Right cardiac atrium (tissue), 5 donors: ENCODE results near the gene CHRM5. TPM values are rescaled to one million over a fixed set of nuclear protein-coding genes. Genes with fewer than 3 reads are reported as not detected.
"Not testable (repeated sequence)": the region's sequence is repeated elsewhere in the genome, so short reads cannot be mapped to it uniquely, and the experiment has no call there.

ENCODE experiments used
- ATAC-seq, 2 donors: fragments of 200-7000 bp; cut with Tn5 transposase; one replicate each; pipeline versions ENCODE4 v1.8.0 to v1.9.1; 2020; ENCODE audit warnings: moderate library complexity in 2 of 2, mild to moderate bottlenecking in 1 of 2
- DNase-seq, 3 donors: peaks; one replicate each; pipeline ENCODE4 v3.0.0-alpha.2; 2020
- H3K27ac ChIP-seq: one replicate; pipeline ENCODE4 v1.5.1; 2013; ENCODE audit warnings: mild to moderate bottlenecking, low read length, control low read depth, moderate library complexity
- H3K27me3 ChIP-seq: one replicate; pipeline ENCODE4 v1.6.1; 2013; ENCODE audit not compliant: control insufficient read depth, insufficient read depth
- H3K4me1 ChIP-seq: one replicate; pipeline ENCODE4 v1.6.1; 2013; ENCODE audit warnings: low read length; ENCODE audit not compliant: control insufficient read depth, insufficient read depth
- H3K4me3 ChIP-seq: one replicate; pipeline ENCODE4 v1.5.1; 2013; ENCODE audit warnings: low read length, control low read depth
- H3K9me3 ChIP-seq: one replicate; pipeline ENCODE4 v1.6.1; 2013; ENCODE audit warnings: low read length; ENCODE audit not compliant: control insufficient read depth
- WGBS: extraction: QIAGEN DNeasy Blood & Tissue Kit; methylation state at CpG from one replicate; pipeline ENCODE4 v1.1.7; 2013; 5-methylcytosine and 5-hydroxymethylcytosine counted together
- intact Hi-C, 4 donors: fragments of 100-400 bp; cut with DNase I; formaldehyde crosslinking; loops; one replicate each; pipeline versions ENCODE4 v1.11.0 to v1.14.0; 2022 to 2023
- polyA plus RNA-seq: library from polyadenylated mRNA; stranded (reverse); fragments of 200-250 nt; gene quantifications from one replicate; pipeline ENCODE4 v1.2.3, GENCODE V29; 2013
- total RNA-seq, 4 donors: library from RNA; stranded (reverse); fragmentation: NEBNext Ultra II Directional; extraction: Animal tissue kit (Norgen Biotek cat#: 25700); gene quantifications; one replicate each; pipeline ENCODE4 v1.2.1, GENCODE V29; 2021
- donor health status: healthy with polysubstance abuse.
- donor health status: DM: no; HTN: yes; CAD: no.
- donor health status: DM: no; HTN: no; CAD: no.
- donor health status: DM: no; HTN: yes; CAD: no; lungs with severe emphysema.
- donor health status: DM: yes; HTN: yes; CAD: no.

The CHRM5 gene
- total and polyA plus RNA-seq, 5 donors: not detected

DNA sequence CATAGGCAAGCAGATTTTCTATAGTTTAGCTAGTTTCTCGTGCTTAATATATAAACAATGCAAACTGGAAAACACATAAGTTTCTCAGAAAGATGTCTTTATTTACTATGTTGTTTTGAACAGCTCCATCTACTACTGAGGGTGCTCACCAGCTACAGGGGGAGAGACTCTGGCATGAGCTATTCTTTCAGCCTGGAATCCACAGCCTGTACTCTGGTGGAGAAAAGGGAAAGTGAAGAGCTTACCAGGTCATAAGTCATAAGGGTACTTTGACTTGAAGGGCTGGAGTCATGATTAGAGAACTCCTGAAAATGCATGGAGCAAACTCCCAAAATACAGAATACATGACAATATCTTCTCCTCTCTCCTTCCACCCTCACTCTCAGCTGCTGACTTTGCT, 75.1 kb downstream of the CHRM5 start:
- WGBS: 81% methylated on average over 1 of the region's 1 CpG
- intact Hi-C loops: no loop called here
- H3K27ac ChIP-seq: no peak overlapping the region
- H3K4me1 ChIP-seq: peaks cover 2% of the 10 kb centered on the region
- no peak overlapping the region for H3K4me3 ChIP-seq
- DNase-seq: no peak
- H3K27me3 ChIP-seq: no peaks in the 10 kb centered on the region
- no peaks in the 10 kb centered on the region for H3K9me3 ChIP-seq
- no peak for ATAC-seq

DNA sequence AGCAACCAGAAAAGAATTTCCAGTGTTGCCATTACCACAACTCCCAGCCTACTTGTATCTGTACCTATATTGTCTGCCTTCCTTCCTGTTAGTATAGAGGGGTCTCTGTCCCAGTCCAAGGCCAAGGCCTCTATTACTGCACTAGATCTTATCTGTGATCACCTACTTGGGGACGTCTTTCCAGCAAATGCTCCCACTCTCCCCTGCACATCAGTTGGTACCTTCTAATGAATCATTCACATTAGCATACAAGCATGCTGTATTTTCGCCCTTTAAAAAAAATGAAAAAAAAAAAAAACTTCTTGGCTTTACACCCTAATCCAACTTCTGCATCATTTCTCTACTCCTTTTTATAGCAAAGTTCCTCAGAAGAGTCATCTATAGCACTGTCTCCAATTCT, 75.5 kb downstream of the CHRM5 start:
- Histone ChIP-seq H3K4me1 (peaks cover 2% of the 10 kb centered on the region), H3K27me3 (no peaks in the 10 kb centered on the region), H3K4me3 (no peak overlapping the region), H3K27ac (no peak overlapping the region), H3K9me3 (no peaks in the 10 kb centered on the region)
- DNase-seq (no peak), ATAC-seq (no peak)
- intact Hi-C loops: no loop called here
- WGBS: 77% methylated on average over 2 of the region's 2 CpGs

DNA sequence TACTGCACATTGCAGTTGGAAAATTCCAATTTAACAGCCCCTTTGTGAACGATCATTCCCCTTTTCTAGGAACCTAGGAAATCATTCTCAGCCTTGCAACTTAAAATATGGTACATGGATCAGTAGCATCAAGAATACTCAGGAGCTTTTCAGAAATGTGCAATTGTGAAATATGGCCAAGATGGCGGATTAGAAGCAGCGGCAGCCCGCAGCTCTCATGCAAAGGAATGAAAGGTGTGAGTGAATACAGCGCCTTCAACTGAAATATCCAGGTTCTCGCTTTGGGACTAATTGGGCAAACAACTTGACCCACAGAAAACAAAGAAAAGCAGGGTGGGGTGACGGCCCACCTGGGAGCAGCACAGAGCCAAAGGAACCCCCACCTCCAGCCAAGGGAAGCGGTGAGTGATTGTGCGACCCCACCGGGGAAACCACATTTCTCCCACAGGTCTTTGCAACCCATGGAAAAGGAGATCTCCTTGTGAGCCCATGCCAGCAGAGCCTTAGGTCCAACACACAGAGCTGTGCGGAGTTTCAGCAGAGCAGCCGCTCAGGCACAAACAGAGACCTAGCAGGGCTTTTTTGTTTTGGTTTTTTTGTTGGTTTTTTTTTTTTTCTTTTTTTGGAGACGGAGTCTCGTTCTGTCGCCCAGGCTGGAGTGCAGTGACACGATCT, 78.3 kb downstream of the CHRM5 start:
- Histone ChIP-seq H3K4me3 (no peak overlapping the region), H3K27ac (no peak overlapping the region), H3K4me1 (no peaks in the 10 kb centered on the region), H3K27me3 (no peaks in the 10 kb centered on the region), H3K9me3 (no peaks in the 10 kb centered on the region)
- WGBS: 89% methylated on average over 16 of the region's 16 CpGs
- ATAC-seq (no peak), DNase-seq (no peak)
- intact Hi-C loops: no loop called here

DNA sequence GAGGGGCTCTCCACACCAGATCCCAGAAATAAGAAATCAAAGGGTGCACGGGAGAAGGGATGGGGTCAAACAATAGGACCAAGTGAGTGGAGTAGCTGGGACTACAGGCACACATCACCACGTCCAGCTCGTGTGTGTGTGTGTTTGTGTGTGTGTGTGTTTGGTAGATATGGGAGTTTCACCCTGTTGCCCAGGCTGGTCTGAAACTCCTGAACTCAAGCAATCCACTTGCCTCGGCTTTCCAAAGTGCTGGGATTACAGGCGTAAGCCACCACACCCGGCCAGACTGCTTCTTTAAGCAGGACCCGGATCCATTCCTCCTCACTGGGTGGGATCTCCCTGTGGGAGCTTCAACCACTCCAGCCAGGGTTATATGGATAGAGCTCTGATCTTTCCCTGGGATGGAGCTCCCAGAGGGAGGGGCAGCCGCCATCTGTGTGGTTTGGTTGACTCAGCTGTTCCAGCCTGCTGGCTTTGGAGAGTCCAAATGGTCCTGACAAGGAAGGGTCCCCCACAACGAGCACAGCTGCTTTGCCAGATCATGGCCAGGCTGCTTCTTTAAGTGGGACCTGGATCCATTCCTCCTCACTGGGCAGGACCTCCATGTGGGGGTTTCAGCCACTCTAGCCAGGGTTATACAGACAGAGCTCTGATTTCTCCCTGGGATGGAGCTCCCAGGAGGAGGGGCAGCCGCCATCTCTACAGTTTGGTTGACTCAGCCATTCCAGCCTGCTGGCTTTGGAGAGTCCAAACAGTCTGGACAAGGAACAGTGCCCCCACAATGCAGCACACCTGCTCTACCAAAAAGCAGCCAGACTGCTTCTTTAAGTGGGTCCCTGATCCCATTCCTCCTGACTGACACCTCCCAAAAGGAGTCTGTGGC, 79.8 kb downstream of the CHRM5 start:
- 69% methylated on average over 10 of the region's 10 CpGs for WGBS
- intact Hi-C loops: no loop called here
- peak in 1 of 2 donors; percentile 26 for ATAC-seq
- H3K9me3 ChIP-seq: no peaks in the 10 kb centered on the region
- no peak for DNase-seq
- H3K27me3 ChIP-seq: no peaks in the 10 kb centered on the region
- H3K27ac ChIP-seq: no peak overlapping the region
- H3K4me3 ChIP-seq: no peak overlapping the region
- H3K4me1 ChIP-seq: no peaks in the 10 kb centered on the region

DNA sequence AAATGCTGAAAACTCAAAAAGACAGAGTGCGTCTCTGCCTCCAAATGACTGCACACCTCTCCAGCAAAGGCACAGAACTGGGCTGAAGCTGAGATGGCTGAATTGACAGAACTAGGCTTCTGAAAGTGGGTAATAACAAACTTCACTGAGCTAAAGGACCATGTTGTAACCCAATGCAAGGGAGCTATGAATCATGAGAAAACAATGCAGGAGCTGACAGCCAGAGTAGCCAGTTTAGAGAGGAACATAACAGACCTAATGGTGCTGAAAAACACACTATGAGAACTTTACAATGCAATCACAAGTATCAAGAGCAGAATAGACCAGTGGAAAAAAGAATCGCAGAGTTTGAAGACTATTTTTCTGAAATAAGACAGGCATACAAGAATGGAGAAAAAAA, 80.8 kb downstream of the CHRM5 start:
- ATAC-seq (no peak), DNase-seq (no peak)
- no peak overlapping the region for H3K4me3 ChIP-seq
- WGBS: 97% methylated on average over 2 of the region's 2 CpGs
- H3K4me1 ChIP-seq: no peaks in the 10 kb centered on the region
- intact Hi-C loops: no loop called here
- H3K27ac ChIP-seq: no peak overlapping the region
- H3K9me3 ChIP-seq: no peaks in the 10 kb centered on the region
- no peaks in the 10 kb centered on the region for H3K27me3 ChIP-seq

DNA sequence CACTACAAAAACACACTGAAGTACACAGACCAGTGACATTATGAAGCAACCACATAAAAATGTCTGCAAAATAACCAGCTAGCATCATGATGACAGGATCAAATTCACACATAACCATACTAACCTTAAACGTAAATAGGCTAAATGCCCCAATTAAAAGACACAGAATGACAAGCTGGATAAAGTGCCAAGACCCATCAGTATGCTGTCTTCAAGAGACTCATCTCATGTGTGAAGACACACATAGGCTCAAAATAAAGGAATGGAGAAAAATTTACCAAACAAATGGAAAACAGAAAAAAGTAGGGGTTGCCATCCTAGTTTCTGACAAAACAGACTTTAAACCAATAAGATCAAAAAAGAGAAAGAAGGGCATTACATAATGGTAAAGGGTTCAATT, 82.1 kb downstream of the CHRM5 start:
- ATAC-seq, H3K9me3 ChIP-seq, H3K27me3 ChIP-seq, DNase-seq, intact Hi-C loops, H3K27ac ChIP-seq, H3K4me3 ChIP-seq, H3K4me1 ChIP-seq: not testable (repeated sequence)
- WGBS: 93% methylated on average over 1 of the region's 1 CpG

DNA sequence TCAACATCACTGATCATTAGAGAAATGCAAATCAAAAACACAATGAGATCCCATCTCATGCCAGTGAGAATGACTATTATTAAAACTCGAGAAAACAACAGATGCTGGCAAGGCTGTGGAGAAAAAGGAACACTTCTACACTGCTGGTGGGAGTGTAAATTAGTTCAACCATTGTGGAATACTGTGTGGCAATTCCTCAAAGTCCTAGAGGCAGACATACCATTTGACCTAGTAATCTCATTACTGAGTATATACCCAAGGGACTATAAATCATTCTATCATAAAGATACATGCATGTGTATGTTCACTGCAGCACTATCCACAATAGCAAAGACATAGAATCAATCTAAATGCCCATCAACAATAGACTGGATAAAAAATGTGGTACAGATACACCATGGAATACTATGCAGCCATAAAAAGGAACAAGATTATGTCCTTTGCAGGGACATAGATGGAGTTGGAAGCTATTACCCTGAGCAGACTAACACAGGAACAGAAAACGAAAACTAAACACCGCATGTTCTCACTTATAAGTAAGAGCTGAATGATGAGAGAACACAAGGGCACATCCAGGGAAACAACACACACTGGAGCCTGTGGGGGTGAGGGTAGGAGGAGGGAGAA, 85.9 kb downstream of the CHRM5 start:
- intact Hi-C loops: no loop called here
- WGBS: 92% methylated on average over 3 of the region's 3 CpGs

DNA sequence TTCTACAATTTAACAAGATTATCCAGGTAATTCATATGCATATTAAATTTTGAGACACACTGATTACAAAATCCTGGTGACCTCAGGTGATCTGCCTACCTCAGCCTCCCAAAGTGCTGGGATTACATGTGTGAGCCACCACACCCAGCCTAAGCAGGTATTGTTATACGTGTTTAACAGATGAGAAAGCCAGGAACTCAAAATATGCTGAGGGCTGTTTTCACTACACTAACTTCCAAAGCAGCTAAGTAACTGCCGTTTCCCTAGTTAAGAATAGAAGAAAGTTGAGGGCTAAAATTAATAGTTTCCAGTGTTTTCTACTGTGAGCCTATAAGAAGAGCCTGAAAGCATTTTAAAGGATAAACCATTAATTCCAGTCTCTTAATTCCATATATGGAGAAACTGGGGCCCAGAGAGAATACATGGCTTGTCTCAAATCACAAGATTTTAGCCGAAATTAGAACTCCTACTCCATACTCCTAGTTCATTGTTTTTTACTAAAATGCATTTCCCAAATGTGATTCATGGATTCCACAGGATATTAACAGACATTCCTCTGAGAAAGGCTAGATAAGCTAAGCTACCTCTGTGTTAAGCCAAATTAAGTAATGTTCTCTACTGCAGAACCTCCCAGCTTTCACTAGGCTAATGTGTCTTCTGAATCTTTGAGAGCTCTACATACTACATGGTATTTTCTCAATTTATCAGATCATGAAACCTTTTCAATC, 87.7 kb downstream of the CHRM5 start:
- Histone ChIP-seq H3K27me3 (no peaks in the 10 kb centered on the region), H3K9me3 (no peaks in the 10 kb centered on the region), H3K4me1 (no peaks in the 10 kb centered on the region), H3K27ac (no peak overlapping the region), H3K4me3 (no peak overlapping the region)
- 45% methylated on average over 3 of the region's 3 CpGs for WGBS
- DNase-seq (no peak), ATAC-seq (peak; percentile 61 to 94)
- intact Hi-C loops: no loop called here

More for the DNA sequence above, 85.9 kb downstream of the CHRM5 start:
- Histone ChIP-seq H3K27me3 (no peaks in the 10 kb centered on the region), H3K27ac (no peak overlapping the region), H3K9me3 (no peaks in the 10 kb centered on the region), H3K4me3 (no peak overlapping the region), H3K4me1 (no peaks in the 10 kb centered on the region)
- ATAC-seq: no peak
- no peak for DNase-seq

DNA sequence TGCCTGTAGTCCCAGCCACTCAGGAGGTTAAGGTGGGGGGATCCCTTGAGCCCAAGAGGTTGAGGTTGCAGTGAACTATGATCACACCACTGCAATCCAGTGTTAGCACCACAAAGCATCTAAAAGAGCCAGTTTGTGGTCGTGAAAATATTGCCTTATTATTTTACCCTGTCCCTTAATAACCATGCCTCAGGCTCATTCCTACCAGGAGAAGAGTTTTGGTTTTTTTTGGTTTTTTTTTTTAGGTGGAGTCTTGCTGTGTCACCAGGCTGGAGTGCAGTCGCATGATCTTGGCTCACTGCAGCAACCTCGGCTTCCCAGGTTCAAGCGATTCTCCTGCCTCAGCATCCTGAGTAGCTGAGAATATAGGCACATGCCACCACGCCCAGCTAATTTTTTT, 88.6 kb downstream of the CHRM5 start:
- intact Hi-C loops: no loop called here
- DNase-seq (no peak), ATAC-seq (no peak)
- no peaks in the 10 kb centered on the region for H3K9me3 ChIP-seq
- no peaks in the 10 kb centered on the region for H3K4me1 ChIP-seq
- 89% methylated on average over 5 of the region's 5 CpGs for WGBS
- H3K27ac ChIP-seq: no peak overlapping the region
- no peak overlapping the region for H3K4me3 ChIP-seq
- H3K27me3 ChIP-seq: no peaks in the 10 kb centered on the region

DNA sequence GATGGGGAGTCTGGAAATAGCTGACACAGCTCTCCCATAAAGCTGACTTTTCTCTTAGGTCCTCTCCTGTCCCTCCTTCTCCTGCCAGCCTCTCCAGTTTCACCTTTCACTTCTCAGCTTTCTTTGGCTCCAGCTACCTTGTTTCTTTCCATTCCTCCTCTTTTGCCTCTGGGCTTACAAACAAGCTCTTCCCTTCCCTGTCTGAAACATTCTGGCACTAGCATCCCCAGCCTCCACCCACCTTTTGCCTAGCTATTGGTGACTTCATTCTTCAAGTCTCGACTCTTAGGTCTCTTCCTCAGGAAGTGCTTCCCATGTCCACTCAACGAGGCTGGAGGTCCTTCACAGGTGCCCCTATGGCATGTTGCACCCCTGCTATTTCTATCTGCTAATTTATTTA, 91.2 kb downstream of the CHRM5 start:
- no peaks in the 10 kb centered on the region for H3K27me3 ChIP-seq
- no peak overlapping the region for H3K4me3 ChIP-seq
- WGBS: 40% methylated on average over 2 of the region's 2 CpGs
- no peak overlapping the region for H3K27ac ChIP-seq
- no peaks in the 10 kb centered on the region for H3K9me3 ChIP-seq
- no peaks in the 10 kb centered on the region for H3K4me1 ChIP-seq
- no peak for DNase-seq
- ATAC-seq: no peak
- intact Hi-C loops: no loop called here
